GM12872 (cell line): ENCODE data around the gene UBAP1L.

Source experiments
- TF ChIP-seq, protein P1 (sequence below): IDR thresholded peaks from 3 replicates; pipeline ENCODE4 v1.5.1; 2011; ENCODE audit warnings: low read depth, mild to moderate bottlenecking, low read length, moderate library complexity; ENCODE audit not compliant: insufficient read depth

UBAP1L gene

DNA sequence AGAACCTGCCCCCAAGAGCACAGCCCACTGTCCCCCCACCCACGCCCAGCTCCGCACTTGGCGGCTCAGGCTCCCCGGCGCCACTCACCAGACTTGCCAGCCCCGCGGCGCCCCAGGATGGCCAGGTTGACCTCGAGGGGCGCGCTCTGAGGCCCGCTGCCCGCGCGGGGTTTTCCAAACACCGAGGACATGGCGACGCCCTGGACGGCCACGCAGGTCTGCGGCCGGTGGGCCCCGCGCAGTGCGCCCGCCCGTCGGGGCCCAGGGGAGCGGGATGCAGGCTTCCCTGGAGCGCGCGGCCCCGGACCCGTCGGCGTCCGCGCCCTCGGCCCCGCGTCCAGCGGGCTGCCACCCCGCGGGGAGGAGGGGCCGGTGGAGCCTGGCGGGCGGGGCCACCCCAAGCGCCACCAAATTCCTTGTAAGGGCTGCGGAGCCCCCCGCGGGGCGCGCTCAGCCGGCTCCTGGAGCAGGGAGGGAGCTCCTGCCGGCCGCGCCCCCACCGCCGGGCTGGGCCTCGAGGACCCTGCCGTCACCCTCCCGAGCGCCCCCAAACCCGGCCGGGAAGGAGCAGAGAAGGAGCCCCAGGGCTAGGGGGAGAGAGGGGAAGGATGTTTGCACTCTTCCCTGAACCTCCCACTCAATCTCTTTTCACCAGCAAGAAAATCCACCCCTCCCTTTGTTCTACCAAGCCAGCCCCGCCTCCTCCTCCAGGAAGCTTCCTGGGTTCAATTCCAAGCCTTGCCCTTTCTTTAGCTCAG is 47.2 kb downstream of the UBAP1L start, which contains the start of gene RASL12:
Gene RASL12, minus strand, starts transcription at position 347 of the 758 bp plus-strand sequence. Its CDS starts 156 bp downstream, at position 191.
- TF ChIP-seq, protein P1, sequence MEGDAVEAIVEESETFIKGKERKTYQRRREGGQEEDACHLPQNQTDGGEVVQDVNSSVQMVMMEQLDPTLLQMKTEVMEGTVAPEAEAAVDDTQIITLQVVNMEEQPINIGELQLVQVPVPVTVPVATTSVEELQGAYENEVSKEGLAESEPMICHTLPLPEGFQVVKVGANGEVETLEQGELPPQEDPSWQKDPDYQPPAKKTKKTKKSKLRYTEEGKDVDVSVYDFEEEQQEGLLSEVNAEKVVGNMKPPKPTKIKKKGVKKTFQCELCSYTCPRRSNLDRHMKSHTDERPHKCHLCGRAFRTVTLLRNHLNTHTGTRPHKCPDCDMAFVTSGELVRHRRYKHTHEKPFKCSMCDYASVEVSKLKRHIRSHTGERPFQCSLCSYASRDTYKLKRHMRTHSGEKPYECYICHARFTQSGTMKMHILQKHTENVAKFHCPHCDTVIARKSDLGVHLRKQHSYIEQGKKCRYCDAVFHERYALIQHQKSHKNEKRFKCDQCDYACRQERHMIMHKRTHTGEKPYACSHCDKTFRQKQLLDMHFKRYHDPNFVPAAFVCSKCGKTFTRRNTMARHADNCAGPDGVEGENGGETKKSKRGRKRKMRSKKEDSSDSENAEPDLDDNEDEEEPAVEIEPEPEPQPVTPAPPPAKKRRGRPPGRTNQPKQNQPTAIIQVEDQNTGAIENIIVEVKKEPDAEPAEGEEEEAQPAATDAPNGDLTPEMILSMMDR = no peak

DNA sequence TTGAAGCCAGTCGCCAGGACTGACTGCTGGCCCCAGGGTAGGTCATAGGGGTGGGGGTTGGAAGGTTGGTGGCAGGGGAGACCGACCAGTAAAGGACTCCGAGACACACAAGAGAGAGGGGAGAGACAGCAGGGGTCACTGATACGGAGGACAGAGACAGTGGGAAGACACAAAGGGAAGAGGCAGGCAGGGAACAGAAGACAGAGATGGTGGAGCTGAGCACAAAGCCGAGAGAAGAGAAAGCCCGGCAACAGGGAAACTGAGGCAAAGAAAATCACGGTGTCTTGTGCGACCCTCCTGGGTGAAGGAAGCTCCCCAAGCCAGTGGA is 47.7 kb downstream of the UBAP1L start:
- TF ChIP-seq, protein P1 = no peak

DNA sequence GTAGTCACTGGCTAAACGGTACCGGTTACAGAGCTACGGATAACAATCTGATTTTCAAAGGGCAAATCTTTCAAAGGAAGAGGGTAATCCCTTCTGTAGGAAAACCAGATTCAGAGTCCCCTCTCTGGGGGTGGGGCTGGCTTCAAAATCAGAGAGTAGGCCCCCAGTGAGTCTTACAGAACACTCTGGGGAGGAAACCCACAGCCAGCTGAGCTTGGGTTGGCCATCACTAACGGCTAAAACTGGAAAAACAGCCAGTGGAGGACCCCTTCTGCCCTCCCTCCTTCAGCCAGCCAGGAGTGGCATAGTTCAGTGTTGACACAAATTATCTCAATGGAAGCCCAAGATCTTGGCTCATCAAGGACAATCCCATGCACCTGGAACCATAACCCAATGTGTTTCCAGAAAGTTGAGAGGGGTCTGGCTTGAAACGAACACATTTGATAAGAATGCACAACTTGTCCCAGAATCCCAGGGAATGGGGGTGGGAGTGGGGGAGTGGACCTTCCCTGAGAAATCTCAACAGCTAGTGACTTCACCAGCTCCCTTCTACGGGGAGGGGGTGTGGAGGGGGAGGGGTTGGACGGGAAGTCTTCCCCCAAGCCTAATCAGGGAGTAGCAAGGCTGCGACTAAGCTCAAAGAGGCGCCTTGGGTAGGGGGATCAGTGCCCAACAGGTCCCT is 48.2 kb downstream of the UBAP1L start:
- TF ChIP-seq, protein P1 = no peak

DNA sequence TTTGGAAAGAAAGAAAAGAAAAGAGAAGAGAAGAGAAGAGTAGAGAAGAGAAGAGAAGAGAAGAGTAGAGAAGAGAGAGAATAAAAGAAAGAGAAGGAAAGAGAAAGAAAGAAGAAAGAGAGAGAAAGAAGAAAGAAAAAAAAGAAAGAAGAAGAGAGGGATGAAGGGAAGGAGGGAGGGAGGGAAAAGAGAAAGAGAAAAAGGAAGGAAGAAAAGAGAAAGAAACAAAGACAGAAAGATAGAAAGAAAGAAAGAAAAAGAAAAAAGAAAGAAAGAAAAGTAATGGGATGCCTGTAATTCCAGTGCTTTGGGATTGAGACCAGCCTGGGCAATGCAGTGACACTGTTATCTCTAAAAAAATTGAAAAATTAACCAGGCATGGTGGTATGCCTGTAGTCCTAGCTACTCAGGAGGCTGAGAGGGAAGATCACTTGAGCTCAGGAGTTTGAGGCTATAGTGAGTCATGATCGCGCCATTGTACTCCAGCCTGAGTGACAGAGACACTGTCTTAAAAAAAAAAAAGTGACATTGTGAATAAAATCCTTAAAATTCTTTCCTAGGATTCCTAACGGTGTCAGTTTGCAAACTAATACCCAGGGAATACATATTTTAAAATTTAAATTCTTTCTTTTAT is 48.9 kb downstream of the UBAP1L start:
- TF ChIP-seq, protein P1 = no peak

DNA sequence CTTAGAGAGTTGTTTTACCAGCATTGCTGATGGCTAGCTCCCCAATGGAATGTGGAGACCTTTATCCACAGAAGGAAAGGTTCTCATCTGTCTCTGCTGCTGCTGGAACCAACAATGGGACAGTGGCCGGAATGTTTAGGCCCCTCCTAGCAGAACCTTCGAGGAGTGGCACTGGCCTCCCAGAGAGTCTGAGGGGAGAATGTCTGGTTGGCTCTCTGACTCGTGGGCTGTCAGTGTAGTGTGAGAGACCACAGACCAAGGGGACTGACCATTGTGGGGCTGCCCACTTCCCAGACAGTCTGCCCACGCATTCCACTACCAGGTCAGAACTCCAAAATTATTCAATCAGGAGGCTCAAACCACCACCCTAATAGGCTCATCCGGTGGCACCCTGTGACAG is 52.3 kb downstream of the UBAP1L start:
- TF ChIP-seq, protein P1 = no peak

DNA sequence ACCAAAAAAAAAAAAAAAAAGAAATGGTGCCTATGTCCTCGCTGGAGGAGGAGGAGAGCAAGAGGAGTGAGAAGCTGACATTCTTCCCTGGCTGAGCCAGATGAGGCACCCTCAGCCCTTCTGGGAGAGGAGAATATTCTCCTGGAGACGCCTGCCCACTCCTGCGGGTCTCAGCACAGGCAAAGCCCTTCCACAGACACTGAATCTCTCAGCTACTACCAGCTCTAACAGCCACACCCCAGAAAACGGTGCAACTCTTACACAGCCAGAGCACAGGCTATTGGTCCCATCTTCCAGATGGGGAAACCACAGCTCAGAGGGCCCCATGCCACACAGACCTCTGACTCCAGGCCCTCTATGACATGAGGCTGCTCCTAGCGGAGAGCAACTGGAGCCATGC is 52.9 kb downstream of the UBAP1L start:
- TF ChIP-seq, protein P1 = no peak

DNA sequence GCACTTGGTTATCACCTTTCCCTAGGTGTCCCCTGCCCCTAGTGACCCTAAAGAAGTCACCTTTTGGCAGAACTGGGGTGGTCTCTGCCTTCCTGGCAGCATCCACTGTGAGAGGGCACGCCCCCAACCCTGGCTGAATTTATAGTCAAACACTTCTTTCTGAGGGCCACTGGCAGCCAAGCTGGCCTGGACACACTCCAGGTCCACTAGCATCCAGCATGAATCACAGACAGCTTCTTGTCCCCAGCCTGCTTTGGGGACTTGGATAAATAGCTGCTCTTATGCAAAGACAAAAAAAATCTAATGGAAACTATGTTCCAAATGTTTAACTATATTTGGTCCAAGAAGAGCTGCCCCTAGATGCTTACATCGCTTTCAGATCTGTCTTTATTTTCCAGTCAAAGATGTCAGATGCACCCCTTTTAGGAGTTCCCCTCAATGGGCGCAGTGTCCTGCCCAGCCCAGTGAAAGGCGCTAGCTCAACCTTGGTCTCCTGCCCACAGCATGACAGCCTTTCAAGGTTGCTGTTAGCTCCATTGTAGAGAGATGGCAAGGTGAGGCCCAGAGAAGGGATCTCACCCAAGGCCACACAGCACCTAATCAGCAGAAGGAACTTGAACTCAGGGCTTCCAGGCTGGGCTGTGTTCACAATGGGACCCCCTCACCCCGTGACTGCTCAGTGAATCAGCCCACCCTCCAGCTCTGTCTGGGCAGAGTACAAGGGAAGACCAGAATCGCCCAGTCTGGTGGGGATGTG is 54.2 kb downstream of the UBAP1L start:
- TF ChIP-seq, protein P1 = no peak
